GM18873 (cell line): Measurements from ENCODE around the gene PRKG1.

Experiments
- ATAC-seq: cut with Tn5 transposase; IDR thresholded peaks from one replicate; pipeline ENCODE4 v1.9.1; 2021; ENCODE audit warnings: mild to moderate bottlenecking, moderate library complexity, moderate number of reproducible peaks; ENCODE audit not compliant: unreplicated experiment, low FRiP score

The PRKG1 gene

GRCh38 chr10:52248697-52249306 is 1174.5 kb downstream of the PRKG1 start:
- ATAC-seq, result no peak

- no peak for ATAC-seq
Observed at GRCh38 chr10:52249850-52250395, 1175.6 kb downstream of the PRKG1 start.

GRCh38 chr10:52250510-52250909 is 1176.2 kb downstream of the PRKG1 start:
- no peak for ATAC-seq

- ATAC-seq, result no peak
Observed at GRCh38 chr10:52252307-52252706, 1178.0 kb downstream of the PRKG1 start.

GRCh38 chr10:52256832-52257691 is 1182.8 kb downstream of the PRKG1 start:
- ATAC-seq, result peak; percentile 99

- ATAC-seq, result peak; percentile 84
Observed at GRCh38 chr10:52257692-52258075, 1183.4 kb downstream of the PRKG1 start.

- no peak for ATAC-seq
Observed at GRCh38 chr10:52258799-52259425, 1184.6 kb downstream of the PRKG1 start.

- ATAC-seq, result no peak
Observed at GRCh38 chr10:52259426-52259812, 1185.1 kb downstream of the PRKG1 start.

- no peak for ATAC-seq
Observed at GRCh38 chr10:52261362-52261761, 1187.1 kb downstream of the PRKG1 start.

- ATAC-seq, result no peak
Observed at GRCh38 chr10:52265131-52265926, 1191.0 kb downstream of the PRKG1 start.

- ATAC-seq, result no peak
Observed at GRCh38 chr10:52266858-52267257, 1192.6 kb downstream of the PRKG1 start.

- no peak for ATAC-seq
Observed at GRCh38 chr10:52268790-52269189, 1194.5 kb downstream of the PRKG1 start.

- ATAC-seq, result no peak
Observed at GRCh38 chr10:52269233-52269632, 1194.9 kb downstream of the PRKG1 start.

- ATAC-seq, result no peak
Observed at GRCh38 chr10:52276163-52276562, 1201.9 kb downstream of the PRKG1 start.

- ATAC-seq, result no peak
Observed at GRCh38 chr10:52276986-52277385, 1202.7 kb downstream of the PRKG1 start.

- no peak for ATAC-seq
Observed at GRCh38 chr10:52279546-52279945, 1205.3 kb downstream of the PRKG1 start.

- no peak for ATAC-seq
Observed at GRCh38 chr10:52280051-52280450, 1205.8 kb downstream of the PRKG1 start.

- ATAC-seq, result no peak
Observed at GRCh38 chr10:52283174-52283573, 1208.9 kb downstream of the PRKG1 start.

GRCh38 chr10:52284416-52285013 is 1210.2 kb downstream of the PRKG1 start:
- no peak for ATAC-seq

GRCh38 chr10:52287866-52288265 is 1213.6 kb downstream of the PRKG1 start:
- ATAC-seq, result no peak
